HEK293T (cell line): ENCODE results near the gene POLR2E.
A peak's percentile ranks its signal among the peaks of the same experiment; 100 is the strongest.

Source experiments
- BHLHE40 ChIP-seq: fragments of 450-650 bp; IDR thresholded peaks from 2 replicates; pipeline ENCODE4 v1.6.1; 2016; ENCODE audit warnings: mild to moderate bottlenecking, moderate library complexity, borderline replicate concordance
- CTBP1 ChIP-seq: fragments of 450-650 bp; IDR thresholded peaks from 2 replicates; pipeline ENCODE4 v1.6.1; 2016; ENCODE audit warnings: borderline replicate concordance
- ELF4 ChIP-seq: fragments of 450-650 bp; IDR thresholded peaks from 2 replicates; pipeline ENCODE4 v1.6.1; 2017; ENCODE audit warnings: antibody characterized with exemption
- FOXK2 ChIP-seq: fragments of 450-650 bp; IDR thresholded peaks from 2 replicates; pipeline ENCODE4 v1.6.1; 2016; ENCODE audit warnings: mild to moderate bottlenecking
- FOXM1 ChIP-seq: fragments of 450-650 bp; IDR thresholded peaks from 2 replicates; pipeline ENCODE4 v1.6.1; 2017; ENCODE audit warnings: mild to moderate bottlenecking, borderline replicate concordance
- HDGF ChIP-seq: fragments of 450-650 bp; IDR thresholded peaks from 2 replicates; pipeline ENCODE4 v1.6.1; 2017; ENCODE audit warnings: antibody characterized with exemption, borderline replicate concordance
- NFRKB ChIP-seq: fragments of 450-650 bp; IDR thresholded peaks from 2 replicates; pipeline ENCODE4 v1.6.1; 2016; ENCODE audit warnings: mild to moderate bottlenecking, moderate library complexity
- PKNOX1 ChIP-seq: fragments of 450-650 bp; IDR thresholded peaks from 2 replicates; pipeline ENCODE4 v1.6.1; 2016
- SP1 ChIP-seq: fragments of 450-650 bp; IDR thresholded peaks from 2 replicates; pipeline ENCODE4 v1.6.1; 2017
- SUZ12 ChIP-seq: fragments of 450-650 bp; IDR thresholded peaks from 2 replicates; pipeline ENCODE4 v1.6.1; 2016; ENCODE audit warnings: mild to moderate bottlenecking

DNA sequence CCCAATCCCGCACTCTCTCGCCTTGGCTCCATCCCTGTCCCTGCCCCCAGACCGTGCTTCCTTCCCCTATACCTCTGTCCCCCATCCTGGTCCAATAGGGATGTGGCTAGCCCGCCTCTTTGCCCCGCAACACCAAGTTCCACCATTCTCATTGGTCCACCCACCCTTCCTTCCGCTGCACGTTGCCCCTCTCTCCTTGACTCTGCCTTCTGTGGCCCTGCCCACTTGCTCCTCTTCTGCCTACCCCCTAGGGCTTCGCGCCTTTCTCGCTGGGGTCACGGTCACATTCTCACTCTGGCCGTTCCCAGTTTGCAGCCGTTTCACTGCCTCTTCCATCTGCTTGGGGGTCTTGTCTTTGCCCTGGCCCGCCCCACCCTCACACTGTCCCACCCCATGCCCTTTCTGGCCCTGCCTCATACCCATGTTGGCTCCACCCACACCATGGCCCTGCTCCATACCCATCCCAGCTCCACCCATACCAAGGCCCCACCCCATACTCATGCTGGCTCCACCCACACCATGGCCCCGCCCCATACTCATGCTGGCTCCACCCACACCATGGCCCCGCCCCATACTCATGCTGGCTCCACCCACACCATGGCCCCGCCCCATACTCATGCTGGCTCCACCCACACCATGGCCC, 32.7 kb downstream of the POLR2E start:
- TF ChIP-seq FOXK2 = no peak
- TF ChIP-seq SP1 = no peak
- no peak for TF ChIP-seq FOXM1
- TF ChIP-seq ELF4 = no peak
- no peak for TF ChIP-seq BHLHE40
- peak; percentile 84 for TF ChIP-seq PKNOX1
- no peak for TF ChIP-seq HDGF
- no peak for TF ChIP-seq CTBP1
- TF ChIP-seq SUZ12 = no peak
- no peak for TF ChIP-seq NFRKB
